Measurements from ENCODE around the gene GIPC1. TPM values are rescaled to one million over a fixed set of nuclear protein-coding genes. Genes with fewer than 3 reads are reported as not detected.

The GIPC1 gene
- total RNA-seq, 1 donor from 2014 or later, result 81.0 TPM

- intact Hi-C loops (cut with DNase I), result no loop called here
- DNase-seq (ENCODE audit: extremely low spot score in 2 of 2), result no peak
- H3K36me3 ChIP-seq, result peaks cover 0 to 63% of the 10 kb centered on the region in 2 donors
- no peak overlapping the region for H3K4me3 ChIP-seq
- H3K9me3 ChIP-seq, result no peaks in the 10 kb centered on the region
- peaks cover 12% of the 10 kb centered on the region for H3K4me1 ChIP-seq
- TF ChIP-seq POLR2AphosphoS5 (IDR thresholded peaks at IDR 0.05; ENCODE audit: insufficient read depth in 1 of 2, low read depth in 1 of 2) (no peak), POLR2A (IDR thresholded peaks at IDR 0.05) (no peak), CTCF (IDR thresholded peaks at IDR 0.05) (no peak)
- H3K27me3 ChIP-seq, result no peaks in the 10 kb centered on the region
- H3K27ac ChIP-seq, result no peak overlapping the region
Observed at GRCh38 chr19:14482172-14482941, 13.6 kb downstream of the GIPC1 start.

DNA sequence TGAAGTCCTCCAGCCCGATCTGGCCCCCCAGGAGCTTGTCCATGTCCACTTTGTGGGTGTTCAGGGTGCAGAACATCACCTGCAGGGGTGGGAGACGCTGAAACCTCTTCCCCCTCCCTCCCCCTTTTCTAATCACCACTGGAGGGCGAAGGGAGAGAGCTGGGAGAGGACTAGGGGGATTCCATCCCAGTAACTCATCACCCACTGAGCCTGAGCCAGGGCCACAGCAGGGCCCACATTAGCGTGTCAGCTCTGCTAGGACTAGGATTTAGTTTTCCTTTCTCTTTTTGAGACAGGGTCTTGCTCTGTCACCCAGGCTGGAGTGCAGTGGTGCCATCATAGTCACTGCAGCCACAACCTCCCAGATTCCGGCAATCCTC is 15.2 kb downstream of the GIPC1 start:
- Histone ChIP-seq H3K36me3 (peaks cover 0 to 54% of the 10 kb centered on the region in 2 donors), H3K27ac (no peak overlapping the region)

DNA sequence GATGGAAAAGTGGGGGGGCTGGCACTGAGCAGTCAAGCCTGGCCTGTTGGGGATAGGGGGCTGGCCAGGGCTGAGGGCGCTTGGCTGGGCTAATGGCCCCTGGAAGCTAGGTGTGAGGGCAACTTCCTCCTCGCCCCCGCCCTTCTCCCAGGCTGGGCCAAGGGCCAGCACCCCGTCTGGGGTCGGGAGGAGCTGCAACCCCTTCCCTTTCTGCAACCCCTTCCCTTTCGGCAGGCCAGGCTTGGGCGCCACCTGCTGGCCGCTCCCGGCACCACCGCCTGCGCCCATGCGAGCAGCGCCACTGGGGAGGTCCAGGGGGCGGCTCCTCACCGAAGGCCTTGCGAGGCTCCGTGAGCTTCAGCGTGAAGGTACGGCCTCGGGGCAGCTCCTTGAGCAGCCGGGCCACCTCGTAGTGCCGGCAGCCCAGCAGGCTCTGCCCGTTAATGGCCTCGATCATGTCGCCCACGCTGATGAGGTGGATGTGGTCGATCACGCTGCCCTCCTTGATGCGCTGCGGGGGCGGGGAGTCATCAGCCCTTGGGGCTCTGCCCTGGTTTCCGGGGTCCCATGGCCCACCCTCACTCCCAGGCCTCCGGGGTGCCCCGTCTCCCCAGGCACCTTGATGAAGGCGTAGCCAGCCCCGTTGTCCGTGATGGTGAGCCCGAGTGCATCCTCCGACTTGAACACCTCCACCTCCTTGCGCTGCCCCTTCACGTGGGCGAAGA is 15.8 kb downstream of the GIPC1 start:
- intact Hi-C loops (cut with DNase I), result loop anchor here (10.0 kb wide), 2 partner anchors 115 to 335 kb away; no protein-coding TSS in a partner anchor
- peak; percentile 20 to 48 (median 47) for TF ChIP-seq CTCF (IDR thresholded peaks at IDR 0.05)
- TF ChIP-seq POLR2AphosphoS5 (IDR thresholded peaks at IDR 0.05; ENCODE audit: insufficient read depth in 1 of 2, low read depth in 1 of 2), result no peak
- TF ChIP-seq POLR2A (IDR thresholded peaks at IDR 0.05), result no peak
- H3K27ac ChIP-seq, result no peak overlapping the region

More for the DNA sequence above, 15.2 kb downstream of the GIPC1 start:
- DNase-seq (ENCODE audit: extremely low spot score in 2 of 2), result peak in 1 of 2 donors; percentile 69
- intact Hi-C loops (cut with DNase I), result no loop called here
- Histone ChIP-seq H3K9me3 (no peaks in the 10 kb centered on the region), H3K4me3 (no peak overlapping the region), H3K4me1 (peaks cover 21% of the 10 kb centered on the region), H3K27me3 (no peaks in the 10 kb centered on the region)
- TF ChIP-seq CTCF (IDR thresholded peaks at IDR 0.05) (no peak), POLR2A (IDR thresholded peaks at IDR 0.05) (no peak), POLR2AphosphoS5 (IDR thresholded peaks at IDR 0.05; ENCODE audit: insufficient read depth in 1 of 2, low read depth in 1 of 2) (no peak)

DNA sequence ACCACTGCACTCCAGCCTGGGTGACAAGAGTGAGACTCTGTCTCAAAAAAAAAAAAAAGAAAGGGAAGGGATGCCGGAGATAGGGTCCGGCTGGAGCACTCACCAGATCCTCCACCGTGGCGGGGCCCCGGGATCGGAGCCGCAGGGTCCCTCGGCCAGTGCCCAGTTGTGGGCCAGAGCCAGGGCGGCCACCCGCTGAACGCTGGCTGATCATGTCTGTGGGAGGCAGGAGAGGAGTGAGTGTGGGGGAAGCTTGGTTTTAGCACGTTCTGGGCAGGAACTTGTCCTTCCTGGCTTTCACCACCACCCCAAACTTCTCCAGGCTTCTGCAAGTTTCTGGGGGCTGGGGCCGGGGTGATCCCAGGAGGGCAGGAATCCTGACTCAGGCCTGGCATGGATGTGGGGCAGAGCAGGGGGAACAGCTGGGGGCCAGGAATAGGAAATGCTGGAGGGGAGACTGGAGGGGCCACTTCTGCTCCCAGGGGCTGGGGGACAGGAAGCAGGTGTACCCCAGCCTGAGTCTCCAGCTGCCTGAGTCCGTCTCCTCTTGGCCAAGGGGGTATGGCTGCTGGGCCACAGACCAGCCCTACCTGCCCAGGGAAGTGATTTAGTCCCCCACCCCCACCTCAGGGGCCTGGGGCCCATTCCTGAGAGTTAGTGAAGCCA is 16.5 kb downstream of the GIPC1 start:
- no peak for TF ChIP-seq POLR2AphosphoS5 (IDR thresholded peaks at IDR 0.05; ENCODE audit: insufficient read depth in 1 of 2, low read depth in 1 of 2)
- no peak for TF ChIP-seq CTCF (IDR thresholded peaks at IDR 0.05)
- TF ChIP-seq POLR2A (IDR thresholded peaks at IDR 0.05), result no peak
- peaks cover 0 to 48% of the 10 kb centered on the region in 2 donors for H3K36me3 ChIP-seq
- no peak overlapping the region for H3K4me3 ChIP-seq
- H3K9me3 ChIP-seq, result no peaks in the 10 kb centered on the region
- H3K4me1 ChIP-seq, result peaks cover 32% of the 10 kb centered on the region
- DNase-seq (ENCODE audit: extremely low spot score in 2 of 2), result peak in 1 of 2 donors; percentile 83
- no peaks in the 10 kb centered on the region for H3K27me3 ChIP-seq
- intact Hi-C loops (cut with DNase I), result loop anchor here (10.0 kb wide), 2 partner anchors 115 to 335 kb away; no protein-coding TSS in a partner anchor
- no peak overlapping the region for H3K27ac ChIP-seq

More for the DNA sequence above, 15.8 kb downstream of the GIPC1 start:
- peaks cover 27% of the 10 kb centered on the region for H3K4me1 ChIP-seq
- H3K9me3 ChIP-seq, result no peaks in the 10 kb centered on the region
- no peak for DNase-seq (ENCODE audit: extremely low spot score in 2 of 2)
- no peak overlapping the region for H3K4me3 ChIP-seq
- peaks cover 0 to 51% of the 10 kb centered on the region in 2 donors for H3K36me3 ChIP-seq
- no peaks in the 10 kb centered on the region for H3K27me3 ChIP-seq

Data from vagina (tissue), 2 donors.